Measurements from ENCODE around the gene SLC26A11.
A peak's percentile ranks its signal among the peaks of the same experiment; 100 is the strongest.

GRCh38 chr17:80195671-80196529 lies 24.3 kb upstream of the SLC26A11 start:
- TF ChIP-seq, protein P1, sequence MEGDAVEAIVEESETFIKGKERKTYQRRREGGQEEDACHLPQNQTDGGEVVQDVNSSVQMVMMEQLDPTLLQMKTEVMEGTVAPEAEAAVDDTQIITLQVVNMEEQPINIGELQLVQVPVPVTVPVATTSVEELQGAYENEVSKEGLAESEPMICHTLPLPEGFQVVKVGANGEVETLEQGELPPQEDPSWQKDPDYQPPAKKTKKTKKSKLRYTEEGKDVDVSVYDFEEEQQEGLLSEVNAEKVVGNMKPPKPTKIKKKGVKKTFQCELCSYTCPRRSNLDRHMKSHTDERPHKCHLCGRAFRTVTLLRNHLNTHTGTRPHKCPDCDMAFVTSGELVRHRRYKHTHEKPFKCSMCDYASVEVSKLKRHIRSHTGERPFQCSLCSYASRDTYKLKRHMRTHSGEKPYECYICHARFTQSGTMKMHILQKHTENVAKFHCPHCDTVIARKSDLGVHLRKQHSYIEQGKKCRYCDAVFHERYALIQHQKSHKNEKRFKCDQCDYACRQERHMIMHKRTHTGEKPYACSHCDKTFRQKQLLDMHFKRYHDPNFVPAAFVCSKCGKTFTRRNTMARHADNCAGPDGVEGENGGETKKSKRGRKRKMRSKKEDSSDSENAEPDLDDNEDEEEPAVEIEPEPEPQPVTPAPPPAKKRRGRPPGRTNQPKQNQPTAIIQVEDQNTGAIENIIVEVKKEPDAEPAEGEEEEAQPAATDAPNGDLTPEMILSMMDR (IDR thresholded peaks at IDR 0.05) = peak; percentile 64 to 90 (median 78)
- no peak for TF ChIP-seq POLR2AphosphoS5 (IDR thresholded peaks at IDR 0.05)
- TF ChIP-seq EP300 (IDR thresholded peaks at IDR 0.05) = no peak
